HG03354 (cell line): ENCODE data around the gene AIPL1.

ENCODE experiments used
- ATAC-seq: cut with Tn5 transposase; IDR thresholded peaks from one replicate; pipeline ENCODE4 v1.9.1; 2021; ENCODE audit warnings: mild to moderate bottlenecking; ENCODE audit not compliant: unreplicated experiment, poor library complexity, severe bottlenecking

AIPL1 gene

GRCh38 chr17:6468051-6468790 is 33.3 kb upstream of the AIPL1 start:
- no peak for ATAC-seq

GRCh38 chr17:6467567-6467966 is 32.6 kb upstream of the AIPL1 start:
- no peak for ATAC-seq

- ATAC-seq = no peak
Observed at GRCh38 chr17:6465206-6466003, 30.5 kb upstream of the AIPL1 start.

GRCh38 chr17:6464446-6465041 is 29.6 kb upstream of the AIPL1 start:
- no peak for ATAC-seq

- no peak for ATAC-seq
Observed at GRCh38 chr17:6463616-6464445, 28.9 kb upstream of the AIPL1 start.

GRCh38 chr17:6462692-6463091 is 27.8 kb upstream of the AIPL1 start:
- ATAC-seq = no peak

GRCh38 chr17:6461792-6462524 is 27.0 kb upstream of the AIPL1 start:
- no peak for ATAC-seq

GRCh38 chr17:6461246-6461645 is 26.3 kb upstream of the AIPL1 start:
- no peak for ATAC-seq

- no peak for ATAC-seq
Observed at GRCh38 chr17:6460531-6461161, 25.7 kb upstream of the AIPL1 start.

- ATAC-seq = no peak
Observed at GRCh38 chr17:6458460-6458950, 23.6 kb upstream of the AIPL1 start.

GRCh38 chr17:6457688-6458459 is 23.0 kb upstream of the AIPL1 start:
- ATAC-seq = no peak

GRCh38 chr17:6456914-6457687 is 22.2 kb upstream of the AIPL1 start:
- no peak for ATAC-seq

GRCh38 chr17:6456321-6456720 is 21.4 kb upstream of the AIPL1 start:
- no peak for ATAC-seq

GRCh38 chr17:6455321-6455705 is 20.4 kb upstream of the AIPL1 start:
- no peak for ATAC-seq

GRCh38 chr17:6454495-6455320 is 19.8 kb upstream of the AIPL1 start:
- ATAC-seq = no peak

- no peak for ATAC-seq
Observed at GRCh38 chr17:6453279-6454024, 18.5 kb upstream of the AIPL1 start.
